Mesendoderm (in vitro differentiated cells): ENCODE measurements around the gene ANK3.
A peak's percentile ranks its signal among the peaks of the same experiment; 100 is the strongest.

Experiments used
- DNase-seq: peaks from one replicate; pipeline ENCODE4 v3.0.0; 2013
- H2AK5ac ChIP-seq: 2 replicates; pipeline ENCODE4 v1.6.1; 2013; ENCODE audit warnings: low read length, inconsistent platforms
- H2BK120ac ChIP-seq: 2 replicates; pipeline ENCODE4 v1.6.1; 2013; ENCODE audit warnings: low read depth, mild to moderate bottlenecking, low read length, moderate library complexity, mixed read lengths
- H2BK15ac ChIP-seq: replicated peaks from 2 replicates; pipeline ENCODE4 v1.6.1; 2013; ENCODE audit warnings: low read depth, mild to moderate bottlenecking, moderate library complexity
- H2BK5ac ChIP-seq: 2 replicates; pipeline ENCODE4 v1.6.1; 2013; ENCODE audit warnings: low read length, inconsistent platforms
- H3K18ac ChIP-seq: 2 replicates; pipeline ENCODE4 v1.6.1; 2013; ENCODE audit warnings: mild to moderate bottlenecking, low read length, mixed read lengths
- H3K23ac ChIP-seq: one replicate; pipeline ENCODE4 v1.6.1; 2013; ENCODE audit warnings: low read length
- H3K27ac ChIP-seq: 2 replicates; pipeline ENCODE4 v1.5.1; 2013; ENCODE audit warnings: low read depth, mild to moderate bottlenecking, inconsistent platforms, low read length, moderate library complexity
- H3K27me3 ChIP-seq: 2 replicates; pipeline ENCODE4 v1.6.1; 2013; ENCODE audit warnings: low read length, control low read depth, mild to moderate bottlenecking, inconsistent platforms; ENCODE audit not compliant: insufficient read depth, poor library complexity
- H3K36me3 ChIP-seq: 2 replicates; pipeline ENCODE4 v1.6.1; 2013; ENCODE audit warnings: low read length, inconsistent platforms; ENCODE audit not compliant: control insufficient read depth, insufficient read depth
- H3K4ac ChIP-seq: one replicate; pipeline ENCODE4 v1.6.1; 2013; ENCODE audit warnings: low read depth, mild to moderate bottlenecking, low read length, moderate library complexity
- H3K4me1 ChIP-seq: 2 replicates; pipeline ENCODE4 v1.6.1; 2013; ENCODE audit warnings: low read depth, low read length, inconsistent platforms; ENCODE audit not compliant: control insufficient read depth
- H3K4me2 ChIP-seq: 2 replicates; pipeline ENCODE4 v1.6.1; 2013; ENCODE audit warnings: low read length
- H3K4me3 ChIP-seq: 2 replicates; pipeline ENCODE4 v1.5.1; 2013; ENCODE audit warnings: mild to moderate bottlenecking, low read length
- H3K56ac ChIP-seq: one replicate; pipeline ENCODE4 v1.6.1; 2013; ENCODE audit warnings: low read length
- H3K79me1 ChIP-seq: 2 replicates; pipeline ENCODE4 v1.6.1; 2013; ENCODE audit warnings: low read length, inconsistent platforms
- H3K79me2 ChIP-seq: 2 replicates; pipeline ENCODE4 v1.6.1; 2013; ENCODE audit warnings: mild to moderate bottlenecking, low read length; ENCODE audit not compliant: control insufficient read depth, insufficient read depth
- H3K9ac ChIP-seq: 2 replicates; pipeline ENCODE4 v1.6.1; 2013; ENCODE audit warnings: low read length, inconsistent platforms
- H4K5ac ChIP-seq: one replicate; pipeline ENCODE4 v1.6.1; 2013; ENCODE audit warnings: low read length
- H4K8ac ChIP-seq: one replicate; pipeline ENCODE4 v1.6.1; 2013; ENCODE audit warnings: low read depth, mild to moderate bottlenecking, control low read depth, low read length, moderate library complexity
- WGBS: extraction: QIAGEN DNeasy Blood & Tissue Kit; methylation state at CpG from one replicate; pipeline ENCODE4 v1.1.7; 2013; ENCODE audit warnings: low lambda C conversion rate, missing lambda C conversion rate; ENCODE audit not compliant: insufficient coverage; ENCODE audit errors: extremely low coverage; 5-methylcytosine and 5-hydroxymethylcytosine counted together

Gene ANK3

DNA sequence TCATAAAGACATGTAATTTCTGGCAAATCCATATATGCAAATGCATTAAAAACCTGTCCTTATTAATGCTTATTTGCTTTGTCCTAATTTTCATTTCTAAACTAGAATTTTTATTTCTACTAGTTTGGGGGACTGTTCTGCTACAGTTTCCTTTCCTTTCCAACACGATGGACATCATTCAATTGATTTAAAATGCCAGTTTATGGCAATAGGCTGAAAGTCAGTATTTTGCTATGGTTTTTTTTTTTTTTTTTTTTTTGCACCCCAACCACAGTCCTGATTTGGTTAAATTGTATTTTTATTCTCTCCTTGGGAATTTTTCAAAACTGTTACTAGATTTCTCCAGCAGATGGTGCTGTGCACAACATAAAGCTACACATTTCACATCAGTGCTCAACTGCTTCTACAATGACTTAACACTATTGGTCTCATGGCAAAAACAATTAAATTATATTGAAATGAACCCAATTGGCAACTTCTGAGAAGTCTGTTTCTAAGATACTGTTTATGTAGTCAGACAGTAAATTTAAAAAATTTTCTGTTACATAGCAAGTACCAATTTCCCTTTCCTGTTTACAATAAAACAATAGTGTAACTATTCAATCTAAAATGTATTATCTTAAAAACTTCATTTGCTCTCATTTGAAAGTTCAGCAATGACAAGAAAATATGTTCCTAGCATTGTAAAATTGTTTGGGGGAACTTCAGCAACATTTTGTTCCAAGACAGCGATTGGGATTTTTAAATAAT, 289.5 kb downstream of the ANK3 start:
- Histone ChIP-seq H3K18ac (no peak overlapping the region), H2BK5ac (no peak overlapping the region), H4K8ac (no peak overlapping the region), H3K4me2 (no peak overlapping the region), H3K4me1 (no peaks in the 10 kb centered on the region), H2BK15ac (no peak overlapping the region), H2AK5ac (no peak overlapping the region), H3K36me3 (no peaks in the 10 kb centered on the region), H3K27me3 (no peaks in the 10 kb centered on the region), H3K27ac (no peak overlapping the region), H4K5ac (no peak overlapping the region), H3K56ac (no peak overlapping the region), H2BK120ac (no peak overlapping the region), H3K23ac (no peak overlapping the region), H3K79me2 (no peaks in the 10 kb centered on the region), H3K79me1 (no peaks in the 10 kb centered on the region), H3K4ac (no peak overlapping the region), H3K4me3 (no peak overlapping the region), H3K9ac (no peak overlapping the region)
- WGBS = no CpG with 5 or more reads among the region's 2 CpGs
- DNase-seq = peak; percentile 68

DNA sequence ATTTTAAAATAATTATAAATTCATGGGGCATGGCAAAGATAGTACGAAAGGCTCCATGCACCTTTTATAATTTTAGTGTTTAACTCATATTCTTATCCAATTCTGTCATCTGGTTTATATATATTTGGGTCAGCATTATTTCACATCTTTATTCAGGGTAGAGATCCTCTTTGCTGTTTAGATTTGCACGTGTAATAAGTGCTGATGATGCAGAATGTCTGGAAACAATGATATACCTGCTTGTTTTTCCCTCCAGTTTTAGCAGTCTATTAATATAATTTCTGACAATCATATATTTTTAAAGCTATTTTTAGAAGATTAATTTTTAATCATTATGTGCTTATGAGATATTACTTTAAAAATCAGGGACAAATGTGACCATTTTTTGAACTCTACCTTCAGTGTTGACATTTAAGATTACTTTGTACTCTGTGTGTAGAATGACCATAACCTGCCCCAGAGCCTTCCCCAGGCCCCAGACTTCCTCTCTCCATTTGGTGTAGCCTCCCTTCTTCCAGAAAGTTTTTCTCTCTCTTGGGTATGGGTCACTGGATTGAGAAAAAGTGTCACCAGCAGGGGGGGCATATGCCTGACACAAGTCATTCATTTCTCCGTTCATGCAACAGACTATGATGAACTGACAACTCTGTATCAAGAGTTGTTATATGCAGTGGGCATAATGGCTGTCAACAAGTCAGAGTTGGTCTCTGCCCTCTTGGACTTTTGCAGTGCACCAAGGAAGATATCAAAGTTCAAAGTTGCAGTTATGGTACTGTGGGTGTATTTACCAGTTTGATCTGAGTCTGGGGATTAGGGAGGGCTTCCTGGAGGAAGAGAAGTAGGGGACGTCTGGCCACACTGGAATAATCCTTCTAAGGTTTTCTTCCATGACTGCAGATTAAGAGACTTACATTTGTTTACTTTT, 290.7 kb downstream of the ANK3 start:
- H3K4me2 ChIP-seq = no peak overlapping the region
- no peak overlapping the region for H3K27ac ChIP-seq
- no peak overlapping the region for H2BK15ac ChIP-seq
- WGBS = no CpG with 5 or more reads among the region's 4 CpGs
- no peaks in the 10 kb centered on the region for H3K36me3 ChIP-seq
- no peak overlapping the region for H3K56ac ChIP-seq
- H3K4me3 ChIP-seq = no peak overlapping the region
- H4K8ac ChIP-seq = no peak overlapping the region
- no peak overlapping the region for H2AK5ac ChIP-seq
- no peak overlapping the region for H2BK120ac ChIP-seq
- H2BK5ac ChIP-seq = no peak overlapping the region
- H3K27me3 ChIP-seq = no peaks in the 10 kb centered on the region
- no peaks in the 10 kb centered on the region for H3K79me1 ChIP-seq
- H3K4ac ChIP-seq = no peak overlapping the region
- H3K18ac ChIP-seq = no peak overlapping the region
- H3K4me1 ChIP-seq = no peaks in the 10 kb centered on the region
- DNase-seq = peak; percentile 56
- H3K23ac ChIP-seq = no peak overlapping the region
- no peak overlapping the region for H4K5ac ChIP-seq
- no peaks in the 10 kb centered on the region for H3K79me2 ChIP-seq
- no peak overlapping the region for H3K9ac ChIP-seq

DNA sequence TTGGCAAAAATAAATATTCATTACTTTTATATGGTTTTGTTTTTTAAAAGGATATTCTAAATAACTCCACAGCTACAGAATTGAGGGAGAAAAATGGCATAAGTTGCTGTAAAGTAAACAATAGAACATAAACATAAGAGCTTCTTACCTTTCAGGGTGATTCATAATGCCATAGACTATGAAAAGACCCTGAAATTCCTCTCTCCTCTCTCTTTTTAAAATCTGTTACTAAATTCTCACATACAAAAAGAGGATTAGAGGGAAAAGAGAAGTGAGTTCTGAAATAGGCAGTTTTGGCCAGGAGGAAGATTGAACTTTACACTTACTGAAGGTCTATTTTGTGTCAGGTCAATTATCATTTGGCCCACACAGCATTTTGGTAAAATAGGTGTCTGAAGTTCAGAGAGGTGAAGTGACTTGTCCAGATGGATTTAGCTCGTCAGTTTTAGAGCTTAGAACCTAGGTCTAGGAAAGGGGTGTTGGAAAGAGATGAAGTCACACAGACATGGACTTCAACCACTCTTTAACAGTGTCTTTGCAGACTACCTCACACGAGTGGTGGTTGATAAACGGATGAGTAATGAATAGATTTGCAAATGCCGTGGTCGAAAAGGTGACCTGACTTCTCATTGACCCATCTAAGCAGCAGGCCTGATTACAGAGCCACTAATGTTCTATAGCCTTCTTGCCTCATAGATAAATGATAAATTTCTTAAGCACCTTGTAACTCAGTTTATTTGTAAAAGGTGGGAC, 292.7 kb downstream of the ANK3 start:
- no peak overlapping the region for H2BK5ac ChIP-seq
- H3K27me3 ChIP-seq = no peaks in the 10 kb centered on the region
- H3K4me2 ChIP-seq = no peak overlapping the region
- H2BK120ac ChIP-seq = no peak overlapping the region
- H3K18ac ChIP-seq = no peak overlapping the region
- no peak overlapping the region for H3K4ac ChIP-seq
- no peak overlapping the region for H3K56ac ChIP-seq
- no peaks in the 10 kb centered on the region for H3K79me2 ChIP-seq
- H2AK5ac ChIP-seq = no peak overlapping the region
- no peak overlapping the region for H4K8ac ChIP-seq
- no peaks in the 10 kb centered on the region for H3K36me3 ChIP-seq
- no peak overlapping the region for H3K4me3 ChIP-seq
- H4K5ac ChIP-seq = no peak overlapping the region
- no peak overlapping the region for H3K27ac ChIP-seq
- no peak overlapping the region for H3K23ac ChIP-seq
- whole genome bisulfite sequencing = no CpG with 5 or more reads among the region's 5 CpGs
- no peaks in the 10 kb centered on the region for H3K4me1 ChIP-seq
- no peaks in the 10 kb centered on the region for H3K79me1 ChIP-seq
- H2BK15ac ChIP-seq = no peak overlapping the region
- no peak for DNase-seq
- no peak overlapping the region for H3K9ac ChIP-seq

DNA sequence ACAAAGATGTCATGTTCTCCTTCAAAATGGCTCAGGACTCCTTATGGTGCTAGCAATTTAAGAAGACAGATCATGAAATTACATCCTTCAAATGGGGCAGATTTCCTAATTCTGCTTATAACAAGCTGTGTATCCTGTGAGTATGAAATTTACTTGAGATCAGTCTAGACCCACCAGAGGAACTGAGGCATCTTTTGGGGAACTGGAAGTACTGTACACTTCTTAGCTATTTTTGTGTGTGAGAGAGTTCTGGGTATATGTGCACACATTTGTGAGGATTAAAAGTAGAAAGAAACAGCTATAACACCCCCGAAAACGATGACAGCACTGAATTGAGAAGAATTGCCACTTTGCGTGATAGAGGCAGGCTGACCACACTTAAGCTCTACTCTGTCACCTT, 296.4 kb downstream of the ANK3 start:
- Histone ChIP-seq H3K23ac (no peak overlapping the region), H2AK5ac (no peak overlapping the region), H3K56ac (no peak overlapping the region), H3K79me1 (no peaks in the 10 kb centered on the region), H3K18ac (no peak overlapping the region), H4K5ac (no peak overlapping the region), H3K4me2 (no peak overlapping the region), H3K36me3 (no peaks in the 10 kb centered on the region), H3K4me3 (no peak overlapping the region), H4K8ac (no peak overlapping the region), H2BK5ac (no peak overlapping the region), H3K9ac (no peak overlapping the region), H2BK15ac (no peak overlapping the region), H2BK120ac (no peak overlapping the region), H3K4ac (no peak overlapping the region), H3K79me2 (no peaks in the 10 kb centered on the region), H3K27ac (no peak overlapping the region), H3K27me3 (no peaks in the 10 kb centered on the region), H3K4me1 (no peaks in the 10 kb centered on the region)
- WGBS = no CpG with 5 or more reads among the region's 3 CpGs
- no peak for DNase-seq

DNA sequence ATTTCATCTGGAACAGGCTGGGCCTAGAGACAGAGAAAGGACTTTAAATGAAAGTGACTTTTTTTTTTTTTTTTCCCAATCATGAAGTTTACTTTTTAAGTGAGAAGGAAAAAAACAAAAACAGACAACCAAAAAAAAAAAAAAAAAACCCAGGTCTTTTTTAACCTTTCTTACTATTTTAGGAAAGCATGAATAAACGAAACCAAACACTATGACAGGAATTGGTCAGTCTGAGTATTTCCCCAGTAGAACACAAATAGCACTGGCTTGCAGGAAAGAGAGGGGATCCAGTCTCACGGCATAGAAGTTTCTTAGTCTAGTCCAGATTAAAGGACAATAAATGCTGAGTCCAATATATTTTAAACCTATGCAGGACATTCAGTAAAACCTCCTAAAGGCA, 302.8 kb downstream of the ANK3 start:
- no peak for DNase-seq
- no peaks in the 10 kb centered on the region for H3K27me3 ChIP-seq
- H3K9ac ChIP-seq = no peak overlapping the region
- no peak overlapping the region for H3K4me3 ChIP-seq
- H3K4me2 ChIP-seq = no peak overlapping the region
- WGBS = no CpG with 5 or more reads among the region's 2 CpGs
- no peak overlapping the region for H3K4ac ChIP-seq
- no peak overlapping the region for H3K23ac ChIP-seq
- no peak overlapping the region for H2BK15ac ChIP-seq
- H2AK5ac ChIP-seq = no peak overlapping the region
- no peak overlapping the region for H3K56ac ChIP-seq
- H3K27ac ChIP-seq = no peak overlapping the region
- no peak overlapping the region for H3K18ac ChIP-seq
- H3K36me3 ChIP-seq = no peaks in the 10 kb centered on the region
- H4K8ac ChIP-seq = no peak overlapping the region
- no peak overlapping the region for H2BK5ac ChIP-seq
- no peaks in the 10 kb centered on the region for H3K4me1 ChIP-seq
- no peak overlapping the region for H2BK120ac ChIP-seq
- no peaks in the 10 kb centered on the region for H3K79me1 ChIP-seq
- H3K79me2 ChIP-seq = no peaks in the 10 kb centered on the region
- H4K5ac ChIP-seq = no peak overlapping the region
